OCI-LY3 (cell line): ENCODE data around the gene GTPBP3.

ENCODE experiments used
- H2AFZ ChIP-seq: fragments of 200-600, 300-600 bp; shearing (Covaris generic); 2 replicates; pipeline ENCODE4 v1.6.0; 2014; ENCODE audit warnings: antibody characterized with exemption, low read depth, low read length
- H3K27ac ChIP-seq: fragments of 200-600, 300-600 bp; sonication (generic); 2 replicates; pipeline ENCODE4 v1.5.1; 2014; ENCODE audit warnings: mild to moderate bottlenecking, low read length, moderate library complexity, mixed read lengths
- H3K27me3 ChIP-seq: fragments of 200-600, 300-600 bp; sonication (generic); 2 replicates; pipeline ENCODE4 v1.6.1; 2014; ENCODE audit warnings: low read depth, low read length, mixed read lengths
- H3K36me3 ChIP-seq: fragments of 200-600, 300-600 bp; sonication (generic); replicated peaks from 2 replicates; pipeline ENCODE3; 2014; ENCODE audit warnings: low read depth, low read length, mixed read lengths
- H3K4me1 ChIP-seq: fragments of 300-600, 200-600 bp; sonication (generic); 2 replicates; pipeline ENCODE4 v1.6.1; 2014; ENCODE audit warnings: low read length, mixed read lengths
- H3K4me2 ChIP-seq: fragments of 200-600, 300-600 bp; sonication (generic); 2 replicates; pipeline ENCODE4 v1.6.1; 2014; ENCODE audit warnings: low read length, mixed read lengths
- H3K4me3 ChIP-seq: fragments of 300-600, 200-600 bp; sonication (generic); 2 replicates; pipeline ENCODE4 v1.5.1; 2014; ENCODE audit warnings: antibody characterized with exemption, mild to moderate bottlenecking, low read length, moderate library complexity
- H3K79me2 ChIP-seq: fragments of 300-600, 200-600 bp; shearing (Covaris generic); 2 replicates; pipeline ENCODE4 v1.6.1; 2014; ENCODE audit warnings: mild to moderate bottlenecking, low read length, mixed read lengths
- H3K9ac ChIP-seq: fragments of 300-600, 200-600 bp; shearing (Covaris generic); 2 replicates; pipeline ENCODE4 v1.6.0; 2014; ENCODE audit warnings: mild to moderate bottlenecking, low read length, moderate library complexity
- H3K9me3 ChIP-seq: fragments of 200-600, 300-600 bp; shearing (Covaris generic); 2 replicates; pipeline ENCODE4 v1.6.1; 2014; ENCODE audit warnings: low read length, mixed read lengths; ENCODE audit not compliant: insufficient read depth
- H4K20me1 ChIP-seq: fragments of 200-600, 300-600 bp; sonication (generic); 2 replicates; pipeline ENCODE4 v1.6.1; 2016; ENCODE audit warnings: low read length, mixed read lengths; ENCODE audit not compliant: insufficient read depth
- EZH2phosphoT487 ChIP-seq: fragments of 200-600 bp; shearing (Covaris generic); IDR thresholded peaks from 2 replicates; pipeline ENCODE4 v1.6.1; 2018; ENCODE audit warnings: antibody characterized with exemption, mixed run types, low read depth
- TF ChIP-seq, protein P1 (sequence below): fragments of 200-600, 300-600 bp; sonication (generic); IDR thresholded peaks from 2 replicates; pipeline ENCODE4 v1.5.1; 2014; ENCODE audit warnings: antibody characterized with exemption, low read length, low read depth

The GTPBP3 gene

GRCh38 chr19:17340871-17341357, 3.6 kb downstream of the GTPBP3 start:
- TF ChIP-seq, protein P1, sequence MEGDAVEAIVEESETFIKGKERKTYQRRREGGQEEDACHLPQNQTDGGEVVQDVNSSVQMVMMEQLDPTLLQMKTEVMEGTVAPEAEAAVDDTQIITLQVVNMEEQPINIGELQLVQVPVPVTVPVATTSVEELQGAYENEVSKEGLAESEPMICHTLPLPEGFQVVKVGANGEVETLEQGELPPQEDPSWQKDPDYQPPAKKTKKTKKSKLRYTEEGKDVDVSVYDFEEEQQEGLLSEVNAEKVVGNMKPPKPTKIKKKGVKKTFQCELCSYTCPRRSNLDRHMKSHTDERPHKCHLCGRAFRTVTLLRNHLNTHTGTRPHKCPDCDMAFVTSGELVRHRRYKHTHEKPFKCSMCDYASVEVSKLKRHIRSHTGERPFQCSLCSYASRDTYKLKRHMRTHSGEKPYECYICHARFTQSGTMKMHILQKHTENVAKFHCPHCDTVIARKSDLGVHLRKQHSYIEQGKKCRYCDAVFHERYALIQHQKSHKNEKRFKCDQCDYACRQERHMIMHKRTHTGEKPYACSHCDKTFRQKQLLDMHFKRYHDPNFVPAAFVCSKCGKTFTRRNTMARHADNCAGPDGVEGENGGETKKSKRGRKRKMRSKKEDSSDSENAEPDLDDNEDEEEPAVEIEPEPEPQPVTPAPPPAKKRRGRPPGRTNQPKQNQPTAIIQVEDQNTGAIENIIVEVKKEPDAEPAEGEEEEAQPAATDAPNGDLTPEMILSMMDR: no peak
- no peak for TF ChIP-seq EZH2phosphoT487
- H3K4me3 ChIP-seq: no peak overlapping the region
- peaks cover 11% of the 10 kb centered on the region for H3K4me1 ChIP-seq
- H3K9me3 ChIP-seq: no peaks in the 10 kb centered on the region
- H3K79me2 ChIP-seq: peaks cover 15% of the 10 kb centered on the region
- H3K9ac ChIP-seq: no peak overlapping the region
- no peak overlapping the region for H3K4me2 ChIP-seq
- no peaks in the 10 kb centered on the region for H3K27me3 ChIP-seq
- H3K27ac ChIP-seq: no peak overlapping the region
- no peak overlapping the region for H2AFZ ChIP-seq
- H3K36me3 ChIP-seq: peaks cover 20% of the 10 kb centered on the region
- H4K20me1 ChIP-seq: no peaks in the 10 kb centered on the region

DNA sequence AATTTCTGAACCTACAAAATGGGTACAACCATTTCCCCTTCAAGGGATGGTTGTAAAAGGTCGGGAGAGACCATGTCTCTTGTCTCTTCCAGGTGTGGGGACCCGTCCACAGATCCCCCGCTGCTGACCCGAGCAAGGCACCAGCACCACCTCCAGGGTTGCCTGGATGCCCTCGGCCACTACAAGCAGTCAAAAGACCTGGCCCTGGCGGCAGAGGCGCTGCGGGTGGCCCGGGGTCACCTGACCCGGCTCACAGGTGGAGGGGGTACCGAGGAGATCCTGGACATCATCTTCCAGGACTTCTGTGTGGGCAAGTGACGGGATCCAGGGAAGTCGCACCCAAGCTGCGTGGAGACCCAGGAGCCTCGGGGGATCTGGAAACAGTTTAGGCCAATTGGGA, 4.0 kb downstream of the GTPBP3 start:
- Histone ChIP-seq H3K27me3 (no peaks in the 10 kb centered on the region), H3K4me3 (no peak overlapping the region), H3K9me3 (no peaks in the 10 kb centered on the region), H3K27ac (no peak overlapping the region), H4K20me1 (no peaks in the 10 kb centered on the region), H3K36me3 (peaks cover 20% of the 10 kb centered on the region), H2AFZ (no peak overlapping the region), H3K4me1 (peaks cover 13% of the 10 kb centered on the region), H3K9ac (no peak overlapping the region), H3K79me2 (peaks cover 15% of the 10 kb centered on the region), H3K4me2 (no peak overlapping the region)
- TF ChIP-seq, protein P1: no peak
- TF ChIP-seq EZH2phosphoT487: no peak

- Histone ChIP-seq H3K9me3 (no peaks in the 10 kb centered on the region), H3K27ac (no peak overlapping the region), H3K79me2 (peaks cover 12% of the 10 kb centered on the region), H3K27me3 (no peaks in the 10 kb centered on the region), H3K9ac (no peak overlapping the region), H3K36me3 (peaks cover 20% of the 10 kb centered on the region), H3K4me3 (no peak overlapping the region), H3K4me1 (peaks cover 13% of the 10 kb centered on the region), H4K20me1 (no peaks in the 10 kb centered on the region), H3K4me2 (no peak overlapping the region), H2AFZ (no peak overlapping the region)
- TF ChIP-seq, protein P1: no peak
- no peak for TF ChIP-seq EZH2phosphoT487
These were observed 4.5 kb downstream of the GTPBP3 start for GRCh38 chr19:17341845-17342244.

DNA sequence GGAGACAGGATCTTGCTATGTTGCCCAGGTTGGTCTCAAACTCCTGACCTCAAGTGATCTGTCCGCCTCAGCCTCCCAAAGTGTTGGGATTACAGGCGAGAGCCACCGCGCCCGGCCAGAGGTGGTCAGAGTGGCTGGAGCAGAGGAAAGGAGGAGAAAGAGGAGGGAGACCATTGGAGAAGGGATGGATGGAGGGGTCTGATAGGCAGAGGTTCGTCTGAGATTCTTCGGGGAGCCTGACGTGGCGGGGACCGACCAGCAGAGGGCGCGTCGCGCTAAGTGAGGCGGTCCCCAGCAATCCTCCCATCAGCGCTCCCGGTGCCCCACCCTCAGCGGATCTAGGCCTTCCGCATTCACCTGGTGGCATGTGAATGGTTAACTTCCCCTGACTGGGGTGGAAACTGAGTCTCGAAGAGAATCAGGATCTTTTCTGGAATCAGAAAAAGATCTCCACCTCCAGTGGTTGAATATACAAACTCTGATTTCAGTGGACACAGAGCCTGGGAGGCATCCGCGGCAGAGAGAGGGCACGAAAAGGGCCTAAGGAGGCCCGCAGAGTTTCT, 8.8 kb downstream of the GTPBP3 start:
- peak overlapping the region; percentile 74 for H3K4me2 ChIP-seq
- H3K4me3 ChIP-seq: peak overlapping the region; percentile 70
- no peaks in the 10 kb centered on the region for H3K9me3 ChIP-seq
- H3K9ac ChIP-seq: peak overlapping the region; percentile 60
- H2AFZ ChIP-seq: peak overlapping the region; percentile 87; the same call in 1 of the 2 replicates
- no peak for TF ChIP-seq EZH2phosphoT487
- TF ChIP-seq, protein P1: peak; percentile 92
- no peaks in the 10 kb centered on the region for H4K20me1 ChIP-seq
- no peaks in the 10 kb centered on the region for H3K79me2 ChIP-seq
- peaks cover 8% of the 10 kb centered on the region; the same call in 1 of the 2 replicates for H3K27me3 ChIP-seq
- H3K36me3 ChIP-seq: peaks cover 10% of the 10 kb centered on the region
- H3K27ac ChIP-seq: no peak overlapping the region
- peaks cover 13% of the 10 kb centered on the region for H3K4me1 ChIP-seq
